Glutamatergic neuron (in vitro differentiated cells): ENCODE data around the gene AAMP. TPM values are rescaled to one million over a fixed set of nuclear protein-coding genes. Genes with fewer than 3 reads are reported as not detected.

Experiments
- DNase-seq: peaks from one replicate; pipeline ENCODE4 v3.0.0; 2022
- H3K27ac Mint-ChIP-seq: one replicate; pipeline ENCODE4 v1.8.0; 2020; ENCODE audit warnings: mild to moderate bottlenecking, mixed read lengths, inconsistent platforms; ENCODE audit not compliant: unreplicated experiment
- H3K27me3 Mint-ChIP-seq: one replicate; pipeline ENCODE4 v1.8.0; 2020; ENCODE audit warnings: mild to moderate bottlenecking, moderate library complexity, mixed read lengths, inconsistent platforms; ENCODE audit not compliant: unreplicated experiment
- H3K36me3 Mint-ChIP-seq: one replicate; pipeline ENCODE4 v1.8.0; 2020; ENCODE audit warnings: mild to moderate bottlenecking, mixed read lengths, inconsistent platforms; ENCODE audit not compliant: unreplicated experiment
- H3K4me1 Mint-ChIP-seq: one replicate; pipeline ENCODE4 v1.8.0; 2020; ENCODE audit warnings: mild to moderate bottlenecking, low read depth, mixed read lengths, inconsistent platforms; ENCODE audit not compliant: unreplicated experiment
- H3K4me3 Mint-ChIP-seq: one replicate; pipeline ENCODE4 v1.8.0; 2020; ENCODE audit warnings: mild to moderate bottlenecking, mixed read lengths, inconsistent platforms; ENCODE audit not compliant: unreplicated experiment
- H3K9me3 Mint-ChIP-seq: one replicate; pipeline ENCODE4 v1.8.0; 2020; ENCODE audit warnings: mild to moderate bottlenecking, moderate library complexity, mixed read lengths, inconsistent platforms; ENCODE audit not compliant: unreplicated experiment
- CTCF ChIP-seq: fragments of 200-600 bp; sonication (generic); IDR thresholded peaks from one replicate; pipeline ENCODE4 v1.5.0; 2021; ENCODE audit not compliant: partially characterized antibody, unreplicated experiment
- total RNA-seq: library from RNA; stranded (reverse); fragmentation: NEBNext Ultra II Directional; extraction: Animal tissue kit (Norgen Biotek cat#: 25700); gene quantifications from one replicate; pipeline ENCODE4 v1.2.1, GENCODE V29; 2021; ENCODE audit not compliant: unreplicated experiment

The AAMP gene
- total RNA-seq, 1 donor from 2014 or later = 64.6 TPM

DNA sequence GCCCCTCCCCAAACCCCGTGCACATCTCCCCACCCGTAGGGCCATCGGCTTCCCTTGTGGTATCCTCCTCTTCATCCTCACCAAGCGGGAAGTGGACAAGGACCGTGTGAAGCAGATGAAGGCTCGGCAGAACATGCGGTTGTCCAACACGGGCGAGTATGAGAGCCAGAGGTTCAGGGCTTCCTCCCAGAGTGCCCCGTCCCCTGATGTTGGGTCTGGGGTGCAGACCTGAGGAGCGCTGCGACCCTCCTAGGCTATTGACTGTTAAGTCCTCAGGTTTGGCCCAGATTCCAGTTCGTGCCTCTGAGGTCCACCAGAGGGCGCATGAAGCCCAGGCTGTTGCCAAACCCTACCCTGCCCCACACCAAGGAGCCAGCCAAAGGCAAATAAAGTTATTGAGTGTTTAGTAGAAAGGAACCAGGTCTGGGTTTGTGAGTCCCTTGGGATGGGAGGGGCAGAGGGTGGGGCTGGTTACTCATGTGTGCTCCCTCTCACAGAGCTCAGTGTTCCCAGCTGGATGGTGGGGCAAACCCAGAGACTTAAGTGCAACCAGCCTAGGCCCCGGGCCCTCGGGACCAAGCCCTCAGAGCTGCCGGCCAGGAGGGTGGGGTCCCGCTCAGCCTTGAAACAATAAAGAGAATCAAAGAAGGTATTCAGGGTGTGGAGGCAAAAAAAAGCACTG lies 2.7 kb upstream of the AAMP start:
- Mint-ChIP-seq H3K36me3 (no peaks in the 10 kb centered on the region), H3K27me3 (peaks cover 13% of the 10 kb centered on the region), H3K27ac (no peak overlapping the region), H3K4me1 (peaks cover 33% of the 10 kb centered on the region), H3K4me3 (peak overlapping the region; percentile 31), H3K9me3 (peaks cover 7% of the 10 kb centered on the region)
- peak; percentile 86 for DNase-seq
- TF ChIP-seq CTCF = peak; percentile 86

DNA sequence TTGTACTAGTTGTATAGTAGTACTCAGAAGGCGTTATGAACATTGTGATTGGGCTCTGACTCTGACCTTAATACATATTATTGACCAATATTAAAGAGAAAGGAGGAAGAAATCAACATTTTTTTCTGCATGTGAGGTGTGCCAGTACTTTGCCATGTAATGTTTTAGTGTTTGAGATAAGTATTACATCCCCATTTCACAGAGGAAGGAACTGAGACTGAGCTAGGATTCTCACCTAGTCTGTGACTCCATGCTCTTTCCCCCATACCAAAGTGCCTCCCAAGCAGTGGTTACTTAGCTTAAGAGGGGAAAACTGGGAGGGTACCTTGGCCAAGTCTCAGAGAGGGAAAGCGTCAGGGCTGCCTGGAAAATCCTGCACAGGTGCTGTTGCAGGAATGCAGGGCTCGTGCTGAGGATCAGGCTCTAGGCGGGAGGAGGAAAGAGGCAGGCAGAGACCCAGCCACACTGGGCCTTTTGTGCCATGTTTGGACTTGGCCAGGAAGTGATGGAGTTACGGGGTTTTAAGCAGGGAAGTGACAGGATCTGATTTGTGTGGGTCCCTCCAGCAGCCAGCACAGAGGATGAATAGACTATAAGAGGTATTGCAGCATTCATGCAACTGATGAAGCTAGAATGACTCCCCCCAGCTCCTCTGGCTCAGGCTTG lies 2.1 kb upstream of the AAMP start:
- peaks cover 7% of the 10 kb centered on the region for H3K9me3 Mint-ChIP-seq
- H3K27ac Mint-ChIP-seq = no peak overlapping the region
- H3K4me1 Mint-ChIP-seq = peaks cover 33% of the 10 kb centered on the region
- H3K36me3 Mint-ChIP-seq = no peaks in the 10 kb centered on the region
- DNase-seq = no peak
- peak overlapping the region; percentile 89 for H3K4me3 Mint-ChIP-seq
- no peak for TF ChIP-seq CTCF
- H3K27me3 Mint-ChIP-seq = peaks cover 10% of the 10 kb centered on the region

DNA sequence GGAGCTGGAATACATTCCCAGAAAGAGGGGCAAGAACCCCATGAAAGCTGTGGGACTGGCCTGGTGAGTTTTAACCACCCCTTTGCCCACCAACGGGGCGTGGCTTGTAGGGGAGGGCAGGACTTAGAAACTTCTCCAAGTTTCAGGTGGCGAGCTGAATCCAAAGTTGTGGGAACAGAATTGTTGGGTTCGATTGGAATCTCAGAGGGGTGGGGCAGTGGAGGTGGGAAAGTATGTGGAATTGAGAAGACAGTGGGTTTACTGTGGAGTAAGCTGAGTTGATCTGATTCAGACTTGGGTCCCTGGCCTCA lies 1.5 kb upstream of the AAMP start:
- DNase-seq = no peak
- no peak overlapping the region for H3K27ac Mint-ChIP-seq
- no peak for TF ChIP-seq CTCF

GRCh38 chr2:218270721-218271486 lies 967 bp upstream of the AAMP start:
- peaks cover 28% of the 10 kb centered on the region for H3K4me1 Mint-ChIP-seq
- H3K4me3 Mint-ChIP-seq = peak overlapping the region; percentile 89
- H3K27ac Mint-ChIP-seq = peak overlapping the region; percentile 71
- H3K9me3 Mint-ChIP-seq = peaks cover 8% of the 10 kb centered on the region
- peaks cover 10% of the 10 kb centered on the region for H3K27me3 Mint-ChIP-seq
- DNase-seq = no peak
- no peak for TF ChIP-seq CTCF
- H3K36me3 Mint-ChIP-seq = no peaks in the 10 kb centered on the region

More for the DNA sequence above, 1.5 kb upstream of the AAMP start:
- no peaks in the 10 kb centered on the region for H3K36me3 Mint-ChIP-seq
- H3K4me3 Mint-ChIP-seq = peak overlapping the region; percentile 89
- peaks cover 10% of the 10 kb centered on the region for H3K27me3 Mint-ChIP-seq
- peaks cover 7% of the 10 kb centered on the region for H3K9me3 Mint-ChIP-seq
- H3K4me1 Mint-ChIP-seq = peaks cover 32% of the 10 kb centered on the region
